GM10266 (cell line): ENCODE data around the gene PABPC3.

Experiments
- DNase-seq: peaks from one replicate; pipeline ENCODE4 v3.0.0; 2012; ENCODE audit errors: extremely low spot score
- CTCF ChIP-seq: IDR thresholded peaks from 2 replicates; pipeline ENCODE4 v1.5.1; 2012; ENCODE audit warnings: mild to moderate bottlenecking, low read depth; ENCODE audit not compliant: control insufficient read depth, insufficient read depth; ENCODE audit errors: missing control alignments

The PABPC3 gene

GRCh38 chr13:25064396-25064795, 31.5 kb upstream of the PABPC3 start:
- no peak for DNase-seq
- TF ChIP-seq CTCF = no peak

GRCh38 chr13:25065974-25066770, 29.8 kb upstream of the PABPC3 start:
- no peak for TF ChIP-seq CTCF
- DNase-seq = no peak

- no peak for TF ChIP-seq CTCF
- DNase-seq = no peak
Observed at GRCh38 chr13:25067064-25067463, 28.9 kb upstream of the PABPC3 start.

- no peak for TF ChIP-seq CTCF
Observed at GRCh38 chr13:25068810-25069209, 27.1 kb upstream of the PABPC3 start.

GRCh38 chr13:25069236-25069635, 26.7 kb upstream of the PABPC3 start:
- TF ChIP-seq CTCF = no peak
- DNase-seq = no peak

More at GRCh38 chr13:25068810-25069209, 27.1 kb upstream of the PABPC3 start:
- DNase-seq = no peak

GRCh38 chr13:25069911-25070310, 26.0 kb upstream of the PABPC3 start:
- no peak for DNase-seq
- no peak for TF ChIP-seq CTCF

- DNase-seq = no peak
- TF ChIP-seq CTCF = no peak
Observed at GRCh38 chr13:25080773-25081172, 15.2 kb upstream of the PABPC3 start.
